Endothelial cell of umbilical vein (primary cell): ENCODE data around the gene CEP44. TPM values are rescaled to one million over a fixed set of nuclear protein-coding genes. Genes with fewer than 3 reads are reported as not detected.

ENCODE experiments used
- BruUV-seq: library from RNA; stranded (reverse); fragments of 400-500 nt; replicated peaks from 2 replicates; lab custom pipeline; 2021; lab: Mats Ljungman, UMichigan
- CTCF ChIA-PET: fragments of 300-600, 350-600 bp; sonication (Branson Sonifier 250); formaldehyde crosslinking; loops from one replicate; lab custom pipeline; 2021; ENCODE audit warnings: antibody characterized with exemption, inconsistent platforms; lab: Charles Lee
- POLR2A ChIA-PET: fragments of 300-600, 350-600 bp; sonication (Branson Sonifier 250); formaldehyde crosslinking; loops from one replicate; lab custom pipeline; 2021; ENCODE audit warnings: antibody characterized with exemption, inconsistent platforms; lab: Charles Lee
- DNase-seq: peaks from one replicate; pipeline ENCODE4 v3.0.0-alpha.2; 2011; ENCODE audit warnings: low read depth, low spot score
- FAIRE-seq: peaks from 2 replicates; lab custom pipeline; 2011; peaks lifted over from hg19 to GRCh38; lab: Jason Lieb, UNC
- H2AFZ ChIP-seq: 2 replicates; pipeline ENCODE4 v1.6.0; 2012; ENCODE audit warnings: low read depth, low read length, control low read depth, inconsistent platforms
- H3K27ac ChIP-seq: 2 replicates; pipeline ENCODE4 v1.5.1; 2011; ENCODE audit warnings: low read depth, mild to moderate bottlenecking, control low read depth, low read length, moderate library complexity; ENCODE audit not compliant: insufficient read depth
- H3K27me3 ChIP-seq, 2 experiments: 2 replicates each; pipeline versions ENCODE4 v1.6.0 to v1.6.1; 2011; ENCODE audit warnings: low read length in 2 of 2, mixed read lengths in 1 of 2; ENCODE audit not compliant: control insufficient read depth in 2 of 2, insufficient read depth in 2 of 2
- H3K36me3 ChIP-seq, 2 experiments: 2 replicates in 1 of 2; 3 replicates in 1 of 2; pipeline ENCODE4 v1.5.1; 2011; ENCODE audit warnings: low read length in 2 of 2, mild to moderate bottlenecking in 1 of 2, moderate library complexity in 1 of 2; ENCODE audit not compliant: control insufficient read depth in 2 of 2, insufficient read depth in 2 of 2; ENCODE audit errors: extremely low read depth in 1 of 2
- H3K4me1 ChIP-seq: 3 replicates; pipeline ENCODE4 v1.5.1; 2011; ENCODE audit warnings: mild to moderate bottlenecking, low read length; ENCODE audit not compliant: control insufficient read depth, insufficient read depth; ENCODE audit errors: extremely low read depth
- H3K4me2 ChIP-seq: 2 replicates; pipeline ENCODE4 v1.6.1; 2011; ENCODE audit warnings: low read length, control low read depth, mixed read lengths; ENCODE audit not compliant: insufficient read depth
- H3K4me3 ChIP-seq, 3 experiments: fragments of 200-600 bp in 1 of 3; sonication (generic), shearing (Covaris generic) in 1 of 3; replicated peaks in 1 of 3; 2 replicates each; pipeline ENCODE4 v1.5.1; 2011 to 2016; ENCODE audit warnings: control low read depth in 3 of 3, low read length in 3 of 3, mild to moderate bottlenecking in 2 of 3, inconsistent platforms in 1 of 3, low read depth in 1 of 3, moderate library complexity in 1 of 3; ENCODE audit not compliant: insufficient read depth in 1 of 3
- H3K79me2 ChIP-seq: 2 replicates; pipeline ENCODE4 v1.6.0; 2012; ENCODE audit warnings: low read length, inconsistent platforms; ENCODE audit not compliant: control insufficient read depth, insufficient read depth
- H3K9ac ChIP-seq: replicated peaks from 2 replicates; pipeline ENCODE3; 2011; ENCODE audit warnings: low read length, control low read depth; ENCODE audit not compliant: insufficient read depth; ENCODE audit errors: extremely low read depth
- H3K9me1 ChIP-seq: replicated peaks from 3 replicates; pipeline ENCODE4 v1.6.0; 2011; ENCODE audit warnings: mild to moderate bottlenecking, low read length; ENCODE audit not compliant: control insufficient read depth, insufficient read depth; ENCODE audit errors: extremely low read depth
- H3K9me3 ChIP-seq: replicated peaks from 2 replicates; pipeline ENCODE4 v1.5.1; 2012; ENCODE audit warnings: low read length, inconsistent platforms; ENCODE audit not compliant: control insufficient read depth, insufficient read depth
- H4K20me1 ChIP-seq: replicated peaks from 2 replicates; pipeline ENCODE3; 2011; ENCODE audit warnings: mild to moderate bottlenecking, low read length; ENCODE audit not compliant: control insufficient read depth, insufficient read depth; ENCODE audit errors: extremely low read depth
- CTCF ChIP-seq, 2 donors: IDR thresholded peaks; 1 replicate in 1 of 2; 2 replicates in 1 of 2; pipeline ENCODE4 v1.5.1; 2011; ENCODE audit warnings: low read length in 2 of 2, mild to moderate bottlenecking in 2 of 2, moderate library complexity in 2 of 2, control low read depth in 1 of 2, inconsistent platforms in 1 of 2, low read depth in 1 of 2; ENCODE audit not compliant: insufficient read depth in 1 of 2; ENCODE audit errors: extremely low read depth in 1 of 2
- EZH2 ChIP-seq: IDR thresholded peaks from 2 replicates; pipeline ENCODE4 v1.6.1; 2012; ENCODE audit warnings: borderline replicate concordance, low read depth, mild to moderate bottlenecking, moderate library complexity, low read length, inconsistent platforms; ENCODE audit not compliant: severe bottlenecking
- FOS ChIP-seq: IDR thresholded peaks from 2 replicates; pipeline ENCODE4 v1.6.1; 2011; ENCODE audit warnings: mild to moderate bottlenecking, low read length, moderate library complexity, borderline replicate concordance; ENCODE audit not compliant: insufficient read depth
- GATA2 ChIP-seq: IDR thresholded peaks from 2 replicates; pipeline ENCODE4 v1.7.0; 2011; ENCODE audit warnings: low read depth, mild to moderate bottlenecking, moderate library complexity, mixed read lengths, low read length; ENCODE audit not compliant: insufficient read length, insufficient read depth
- JUN ChIP-seq: IDR thresholded peaks from 2 replicates; pipeline ENCODE4 v1.6.1; 2011; ENCODE audit warnings: borderline replicate concordance, low read depth; ENCODE audit not compliant: insufficient read length, insufficient read depth
- MAX ChIP-seq: IDR thresholded peaks from 2 replicates; pipeline ENCODE4 v1.6.1; 2011; ENCODE audit not compliant: insufficient read depth, insufficient read length
- MYC ChIP-seq: IDR thresholded peaks from one replicate; pipeline ENCODE4 v1.6.1; 2011; ENCODE audit warnings: mild to moderate bottlenecking, low read depth, low read length
- POLR2A ChIP-seq: IDR thresholded peaks from 2 replicates; pipeline ENCODE4 v1.6.1; 2012; ENCODE audit warnings: low read depth, mild to moderate bottlenecking, control low read depth, low read length
- POLR2AphosphoS5 ChIP-seq: IDR thresholded peaks from 2 replicates; pipeline ENCODE4 v1.6.1; 2012; ENCODE audit warnings: low read depth, mild to moderate bottlenecking, control low read depth, low read length, moderate library complexity; ENCODE audit not compliant: insufficient read depth
- dilution Hi-C: fragments of 300-500 bp; cut with MboI; formaldehyde crosslinking; loops from one replicate; pipeline ENCODE4 v1.15.0; 2019; ENCODE audit warnings: low sequenced_read_pairs; ENCODE audit not compliant: extremely low pct_ligation_motif_present
- intact Hi-C: fragments of 100-400 bp; cut with micrococcal nuclease; formaldehyde crosslinking; loops from one replicate; pipeline ENCODE4 v1.10.0; 2022
- polyA plus RNA-seq, 4 experiments: library from polyadenylated mRNA; depleted of rRNA in 3 of 4; stranded (reverse) in 3 of 4; unstranded in 1 of 4; fragments of >200 nt; gene quantifications; 2 replicates each; pipeline versions ENCODE4 v1.2.1 to v1.2.3, GENCODE V29; 2011 to 2012; ENCODE audit warnings: missing spikeins in 1 of 4
- total RNA-seq: library from RNA; stranded (reverse); gene quantifications from 2 replicates; pipeline ENCODE4 v1.2.3, GENCODE V29; 2021

The CEP44 gene
- total and polyA plus RNA-seq, 2 donors (not counting 3 experiments of a cell fraction or from before 2014, with no cell fraction given) = 2.0 to 13.0 TPM

- Histone ChIP-seq H3K36me3 (no peaks in the 10 kb centered on the region), H3K4me2 (no peak overlapping the region), H3K9me1 (no peaks in the 10 kb centered on the region), H3K9ac (no peak overlapping the region), H3K79me2 (peaks cover 8% of the 10 kb centered on the region), H2AFZ (no peak overlapping the region), H4K20me1 (no peaks in the 10 kb centered on the region), H3K9me3 (no peaks in the 10 kb centered on the region), H3K4me3 (no peak overlapping the region), H3K4me1 (no peaks in the 10 kb centered on the region), H3K27me3 (no peaks in the 10 kb centered on the region), H3K27ac (no peak overlapping the region)
- FAIRE-seq (no peak), DNase-seq (no peak)
- POLR2A ChIA-PET = no interaction called here
- intact Hi-C loops (no loop called here), dilution Hi-C loops (no loop called here)
- TF ChIP-seq CTCF (IDR thresholded peaks at IDR 0.05; ENCODE audit: extremely low read depth in 1 of 2, insufficient read depth in 1 of 2, low read depth in 1 of 2, low read length in 2 of 2) (no peak), POLR2AphosphoS5 (no peak), EZH2 (no peak), MYC (no peak), POLR2A (no peak), MAX (no peak), JUN (no peak), GATA2 (no peak), FOS (no peak)
- CTCF ChIA-PET = interaction anchor here (1.4 kb wide), 1 partner anchor 10 kb away, joined by 3 read pairs; the partner anchor contains the start of genes CEP44 and FBXO8
- BruUV-seq = no TSS peak
These were observed 9.8 kb upstream of the CEP44 start for GRCh38 chr4:174273930-174274329.
